ENCODE results near the gene UBXN1.

GRCh38 chr11:62646825-62647608 is 31.9 kb downstream of the UBXN1 start:
- TF ChIP-seq POLR2A (IDR thresholded peaks at IDR 0.05; ENCODE audit: low read depth, low read length) (no peak), TAF1 (IDR thresholded peaks at IDR 0.05; ENCODE audit: borderline replicate concordance, low read depth, low read length) (no peak)
